Breast epithelium (tissue), 4 donors: ENCODE results near the gene SSC5D. TPM values are rescaled to one million over a fixed set of nuclear protein-coding genes. Genes with fewer than 3 reads are reported as not detected.

Source experiments
- DNase-seq, 2 donors: peaks; one replicate each; pipeline ENCODE4 v3.0.0-alpha.2; 2019; ENCODE audit warnings: low spot score in 2 of 2
- H3K27ac ChIP-seq, 2 donors: fragments of 200-600 bp; sonication (generic) in 1 of 2; one replicate each; pipeline ENCODE4 v1.5.1; 2016 to 2019; ENCODE audit warnings: mild to moderate bottlenecking in 1 of 2
- H3K27me3 ChIP-seq, 2 donors: fragments of 200-600 bp; sonication (generic) in 1 of 2; one replicate each; pipeline versions ENCODE4 v1.5.1 to v1.6.0; 2017 to 2019; ENCODE audit warnings: control low read depth in 1 of 2, mild to moderate bottlenecking in 1 of 2
- H3K36me3 ChIP-seq: fragments of 200-600 bp; one replicate; pipeline ENCODE4 v1.5.1; 2019
- H3K4me1 ChIP-seq, 2 donors: fragments of 200-600 bp; sonication (generic); one replicate each; pipeline ENCODE4 v1.5.1; 2016 to 2019; ENCODE audit warnings: control low read depth in 1 of 2
- H3K4me3 ChIP-seq, 3 donors: fragments of 200-600 bp; sonication (generic); 1 replicate in 2 of 3; 2 replicates in 1 of 3; pipeline ENCODE4 v1.5.1; 2016 to 2019; ENCODE audit warnings: mild to moderate bottlenecking in 3 of 3, moderate library complexity in 2 of 3
- H3K9me3 ChIP-seq, 2 donors: fragments of 200-600 bp; sonication (generic) in 1 of 2; one replicate each; pipeline ENCODE4 v1.5.1; 2016 to 2019; ENCODE audit warnings: control low read depth in 1 of 2
- POLR2A ChIP-seq: fragments of 450-650 bp; IDR thresholded peaks from one replicate; pipeline ENCODE4 v1.6.1; 2016; ENCODE audit warnings: antibody characterized with exemption, mild to moderate bottlenecking, moderate library complexity
- POLR2AphosphoS5 ChIP-seq, 3 donors: sonication (generic); formaldehyde crosslinking; IDR thresholded peaks; one replicate each; pipeline ENCODE4 v1.6.1; 2017; ENCODE audit warnings: antibody characterized with exemption in 3 of 3
- intact Hi-C: fragments of 100-400 bp; cut with DNase I; formaldehyde crosslinking; loops from one replicate; pipeline ENCODE4 v1.15.1; 2023; ENCODE audit warnings: low total_unique reads
- total RNA-seq, 3 donors: library from RNA; depleted of rRNA; stranded (reverse); fragments of >200 nt; gene quantifications; one replicate each; pipeline ENCODE4 v1.1.0, GENCODE V29; 2016
- TF ChIP-seq, protein P1 (sequence below), 3 donors: fragments of 450-650 bp; IDR thresholded peaks; one replicate each; pipeline ENCODE4 v1.5.1; 2016 to 2017; ENCODE audit warnings: antibody characterized with exemption in 3 of 3, mild to moderate bottlenecking in 3 of 3, moderate library complexity in 3 of 3

SSC5D gene
- total RNA-seq, 3 donors from 2014 or later, result 3.6 to 7.2 (median 3.8) TPM

DNA sequence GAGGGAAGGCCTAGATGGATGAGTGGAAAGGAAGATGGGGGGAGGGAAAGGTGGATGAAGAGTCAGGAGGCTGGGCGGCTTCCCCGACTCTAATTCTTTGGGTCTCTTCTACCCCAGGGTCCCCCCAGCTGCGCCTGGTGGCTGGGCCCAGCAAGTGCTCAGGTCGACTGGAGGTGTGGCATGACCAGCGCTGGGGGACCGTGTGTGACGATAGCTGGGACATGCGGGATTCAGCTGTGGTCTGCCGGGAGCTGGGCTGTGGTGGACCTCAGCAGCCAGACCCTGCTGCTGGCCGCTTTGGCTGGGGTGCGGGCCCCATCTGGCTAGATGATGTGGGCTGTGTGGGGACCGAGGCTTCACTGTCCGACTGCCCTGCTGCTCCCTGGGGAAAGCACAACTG, 9.5 kb downstream of the SSC5D start:
- Histone ChIP-seq H3K4me1 (peaks cover 0 to 6% of the 10 kb centered on the region in 2 donors), H3K4me3 (no peak overlapping the region), H3K9me3 (no peaks in the 10 kb centered on the region), H3K27me3 (peaks cover 0 to 11% of the 10 kb centered on the region in 2 donors), H3K36me3 (no peaks in the 10 kb centered on the region), H3K27ac (no peak overlapping the region)
- TF ChIP-seq POLR2A (no peak), POLR2AphosphoS5 (IDR thresholded peaks at IDR 0.05) (no peak)
- TF ChIP-seq, protein P1, sequence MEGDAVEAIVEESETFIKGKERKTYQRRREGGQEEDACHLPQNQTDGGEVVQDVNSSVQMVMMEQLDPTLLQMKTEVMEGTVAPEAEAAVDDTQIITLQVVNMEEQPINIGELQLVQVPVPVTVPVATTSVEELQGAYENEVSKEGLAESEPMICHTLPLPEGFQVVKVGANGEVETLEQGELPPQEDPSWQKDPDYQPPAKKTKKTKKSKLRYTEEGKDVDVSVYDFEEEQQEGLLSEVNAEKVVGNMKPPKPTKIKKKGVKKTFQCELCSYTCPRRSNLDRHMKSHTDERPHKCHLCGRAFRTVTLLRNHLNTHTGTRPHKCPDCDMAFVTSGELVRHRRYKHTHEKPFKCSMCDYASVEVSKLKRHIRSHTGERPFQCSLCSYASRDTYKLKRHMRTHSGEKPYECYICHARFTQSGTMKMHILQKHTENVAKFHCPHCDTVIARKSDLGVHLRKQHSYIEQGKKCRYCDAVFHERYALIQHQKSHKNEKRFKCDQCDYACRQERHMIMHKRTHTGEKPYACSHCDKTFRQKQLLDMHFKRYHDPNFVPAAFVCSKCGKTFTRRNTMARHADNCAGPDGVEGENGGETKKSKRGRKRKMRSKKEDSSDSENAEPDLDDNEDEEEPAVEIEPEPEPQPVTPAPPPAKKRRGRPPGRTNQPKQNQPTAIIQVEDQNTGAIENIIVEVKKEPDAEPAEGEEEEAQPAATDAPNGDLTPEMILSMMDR (IDR thresholded peaks at IDR 0.05), result no peak
- intact Hi-C loops, result no loop called here
- no peak for DNase-seq

DNA sequence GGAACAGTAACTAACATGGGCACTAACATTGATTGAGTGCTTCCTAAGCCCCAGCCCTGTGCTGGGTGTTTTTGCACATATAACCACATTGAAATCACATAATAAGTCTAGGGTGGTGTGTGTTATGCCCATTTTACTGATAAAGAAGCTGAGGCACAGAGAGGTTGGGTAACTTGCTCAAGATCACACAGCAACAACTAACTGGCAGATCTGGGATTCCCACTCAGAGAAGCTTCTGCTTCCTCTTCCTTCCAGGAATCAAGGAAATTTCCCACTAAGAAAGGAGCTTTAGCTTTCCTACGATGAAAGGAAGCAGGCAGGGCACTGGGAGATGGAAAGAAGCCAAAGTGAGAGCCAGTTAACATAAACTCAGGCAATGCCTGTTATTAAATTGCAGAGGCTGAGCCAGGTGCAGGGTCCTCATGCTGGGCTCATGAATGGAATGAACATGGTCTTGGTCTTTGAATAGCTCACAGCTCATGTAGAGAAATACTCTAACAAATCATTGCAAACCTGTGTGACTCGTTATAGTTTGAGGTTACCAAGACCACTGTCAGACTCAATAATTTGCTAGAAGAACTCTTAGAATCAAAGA, 10.1 kb downstream of the SSC5D start:
- DNase-seq, result no peak
- TF ChIP-seq POLR2A, result no peak
- no peak for TF ChIP-seq POLR2AphosphoS5 (IDR thresholded peaks at IDR 0.05)
- TF ChIP-seq, protein P1 (IDR thresholded peaks at IDR 0.05), result no peak
- Histone ChIP-seq H3K9me3 (no peaks in the 10 kb centered on the region), H3K4me3 (no peak overlapping the region), H3K27ac (no peak overlapping the region), H3K4me1 (peaks cover 0 to 6% of the 10 kb centered on the region in 2 donors), H3K27me3 (peaks cover 0 to 11% of the 10 kb centered on the region in 2 donors), H3K36me3 (no peaks in the 10 kb centered on the region)
- intact Hi-C loops, result no loop called here

DNA sequence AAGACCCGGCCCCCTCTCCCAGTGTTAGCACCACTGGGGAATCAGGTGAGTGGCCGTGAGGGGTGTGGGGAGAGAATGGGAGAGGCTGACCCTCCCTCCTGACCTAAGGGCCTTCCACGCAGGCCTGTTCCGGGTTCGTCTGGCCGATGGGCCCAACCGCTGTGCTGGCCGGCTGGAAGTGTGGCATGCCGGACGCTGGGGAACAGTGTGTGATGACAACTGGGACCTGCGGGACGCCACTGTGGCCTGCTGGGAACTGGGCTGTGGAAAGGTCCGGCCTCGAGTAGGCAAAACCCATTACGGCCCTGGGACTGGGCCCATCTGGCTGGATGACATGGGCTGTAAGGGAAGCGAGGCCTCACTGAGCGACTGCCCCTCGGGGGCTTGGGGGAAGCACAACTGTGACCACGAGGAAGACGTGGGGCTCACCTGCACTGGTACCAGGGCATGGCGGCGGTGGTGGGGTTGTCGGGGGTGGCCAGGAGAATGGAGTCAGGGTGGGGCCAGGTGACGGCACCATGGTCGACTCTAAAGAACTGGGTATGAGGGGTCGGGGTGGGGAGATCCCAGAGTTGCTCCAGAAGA, 12.2 kb downstream of the SSC5D start:
- no peaks in the 10 kb centered on the region for H3K27me3 ChIP-seq
- no peaks in the 10 kb centered on the region for H3K9me3 ChIP-seq
- peaks cover 0 to 3% of the 10 kb centered on the region in 2 donors for H3K4me1 ChIP-seq
- no peak overlapping the region for H3K27ac ChIP-seq
- intact Hi-C loops, result loop anchor here (5.0 kb wide), 1 partner anchor 83 kb away; no protein-coding TSS in a partner anchor
- no peak overlapping the region for H3K4me3 ChIP-seq
- H3K36me3 ChIP-seq, result no peaks in the 10 kb centered on the region
- no peak for DNase-seq
- no peak for TF ChIP-seq POLR2A
- TF ChIP-seq, protein P1 (IDR thresholded peaks at IDR 0.05), result no peak
- TF ChIP-seq POLR2AphosphoS5 (IDR thresholded peaks at IDR 0.05), result no peak

DNA sequence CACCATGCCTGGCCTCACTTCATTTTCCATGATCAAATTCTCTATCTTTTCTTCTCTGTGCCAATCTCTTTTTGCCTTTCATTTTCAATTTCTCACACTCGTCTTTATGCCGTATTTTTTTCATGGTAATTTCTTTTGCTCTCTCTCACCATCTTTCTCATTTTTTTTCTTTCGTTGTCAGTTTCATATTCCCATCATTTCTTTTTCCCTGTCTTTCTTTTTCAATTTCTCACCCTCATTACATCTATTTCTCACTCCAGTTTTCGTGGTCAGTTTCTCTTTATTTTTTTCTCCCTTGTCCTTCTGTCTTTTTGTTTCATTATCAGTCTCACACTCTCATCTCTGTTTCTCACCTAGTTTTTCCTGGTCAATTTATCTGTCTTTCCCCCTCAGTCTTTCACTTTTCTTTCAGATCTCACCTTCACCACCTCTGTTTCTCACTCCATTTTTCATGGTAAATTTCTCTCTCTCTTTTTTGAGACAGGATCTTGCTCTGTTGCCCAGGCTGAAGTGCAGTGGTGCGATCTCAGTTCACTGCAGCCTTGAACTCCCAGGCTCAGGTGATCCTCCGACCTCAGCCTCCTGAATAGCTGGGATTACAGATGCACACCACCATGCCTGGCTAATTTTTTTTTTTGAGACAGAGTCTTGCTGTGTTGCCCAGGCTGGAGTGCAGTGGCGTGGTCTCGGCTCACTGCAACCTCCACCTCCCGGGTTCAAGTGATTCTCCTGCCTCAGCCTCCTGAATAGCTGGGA, 14.1 kb downstream of the SSC5D start:
- intact Hi-C loops, result loop anchor here (5.0 kb wide), 1 partner anchor 85 kb away; no protein-coding TSS in a partner anchor
- no peak overlapping the region for H3K27ac ChIP-seq
- peaks cover 0 to 3% of the 10 kb centered on the region in 2 donors for H3K4me1 ChIP-seq
- H3K36me3 ChIP-seq, result no peaks in the 10 kb centered on the region
- DNase-seq, result no peak
- H3K27me3 ChIP-seq, result no peaks in the 10 kb centered on the region
- no peak overlapping the region for H3K4me3 ChIP-seq
- no peak for TF ChIP-seq POLR2A
- TF ChIP-seq, protein P1 (IDR thresholded peaks at IDR 0.05), result no peak
- TF ChIP-seq POLR2AphosphoS5 (IDR thresholded peaks at IDR 0.05), result no peak
- H3K9me3 ChIP-seq, result no peaks in the 10 kb centered on the region

DNA sequence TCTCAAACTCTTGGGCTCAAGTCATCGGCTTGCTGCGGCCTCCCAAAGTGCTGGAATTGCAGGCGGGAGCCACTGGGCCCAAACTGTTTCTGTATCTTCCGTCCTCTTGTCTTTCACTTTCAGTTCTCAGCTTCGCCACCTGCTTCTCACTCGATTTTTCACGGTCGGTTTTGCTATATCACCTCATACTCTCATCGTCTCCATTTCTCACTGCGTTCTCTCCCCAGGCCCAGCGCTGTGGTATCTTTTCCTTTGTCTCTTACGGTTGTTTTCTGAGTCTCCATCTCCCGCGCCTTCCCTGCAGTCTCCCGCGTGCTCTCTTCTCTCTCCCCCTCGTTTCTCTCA, 14.9 kb downstream of the SSC5D start:
- Histone ChIP-seq H3K27me3 (no peaks in the 10 kb centered on the region), H3K4me1 (peaks cover 0 to 3% of the 10 kb centered on the region in 2 donors), H3K36me3 (no peaks in the 10 kb centered on the region), H3K9me3 (no peaks in the 10 kb centered on the region), H3K27ac (no peak overlapping the region), H3K4me3 (no peak overlapping the region)
- DNase-seq, result no peak
- TF ChIP-seq, protein P1 (IDR thresholded peaks at IDR 0.05), result no peak
- TF ChIP-seq POLR2AphosphoS5 (IDR thresholded peaks at IDR 0.05) (no peak), POLR2A (no peak)
- intact Hi-C loops, result loop anchor here (5.0 kb wide), 1 partner anchor 86 kb away; no protein-coding TSS in a partner anchor
